A673 (cell line): Measurements from ENCODE around the gene ARFGAP1. TPM values are rescaled to one million over a fixed set of nuclear protein-coding genes. Genes with fewer than 3 reads are reported as not detected.

Experiments
- BruUV-seq: library from RNA; stranded (reverse); fragments of 400-500 nt; replicated peaks from 2 replicates; lab custom pipeline; 2021; lab: Mats Ljungman, UMichigan
- CTCF ChIA-PET: fragments of 300-600 bp; sonication (Branson Sonifier 250); formaldehyde crosslinking; loops from one replicate; lab custom pipeline; 2022; ENCODE audit warnings: antibody characterized with exemption; lab: Charles Lee
- POLR2A ChIA-PET: fragments of 300-600 bp; sonication (Branson Sonifier 250); formaldehyde crosslinking; loops from one replicate; lab custom pipeline; 2022; ENCODE audit warnings: antibody characterized with exemption; ENCODE audit not compliant: low non-redundant PET; lab: Charles Lee
- DNase-seq: peaks from one replicate; pipeline ENCODE4 v3.0.0-alpha.2; 2015; ENCODE audit warnings: low spot score
- H3K27ac ChIP-seq: fragments of 200-600 bp; sonication (generic); 2 replicates; pipeline ENCODE4 v1.5.1; 2016; ENCODE audit warnings: mixed run types, low read depth, mild to moderate bottlenecking, mixed read lengths, antibody characterized with exemption, low read length; ENCODE audit not compliant: poor library complexity, severe bottlenecking
- H3K27me3 ChIP-seq: fragments of 200-600 bp; sonication (generic); replicated peaks from 2 replicates; pipeline ENCODE4 v1.6.1; 2017; ENCODE audit warnings: mixed run types, low read depth, mild to moderate bottlenecking, mixed read lengths, antibody characterized with exemption, low read length; ENCODE audit not compliant: insufficient read depth, poor library complexity
- H3K36me3 ChIP-seq: fragments of 200-600 bp; sonication (generic); 2 replicates; pipeline ENCODE4 v1.6.1; 2016; ENCODE audit warnings: mixed run types, mild to moderate bottlenecking, mixed read lengths, antibody characterized with exemption, low read length; ENCODE audit not compliant: insufficient read depth, poor library complexity, severe bottlenecking
- H3K4me1 ChIP-seq: fragments of 200-600 bp; sonication (generic); 2 replicates; pipeline ENCODE4 v1.6.1; 2017; ENCODE audit warnings: mixed run types, mild to moderate bottlenecking, mixed read lengths, antibody characterized with exemption, low read length; ENCODE audit not compliant: insufficient read depth, poor library complexity, severe bottlenecking
- H3K4me3 ChIP-seq: fragments of 200-600 bp; sonication (generic); 2 replicates; pipeline ENCODE4 v1.5.1; 2016; ENCODE audit warnings: low read depth, mixed run types, mild to moderate bottlenecking, mixed read lengths, low read length; ENCODE audit not compliant: poor library complexity, severe bottlenecking
- H3K9me3 ChIP-seq: fragments of 200-600 bp; sonication (generic); 2 replicates; pipeline ENCODE4 v1.6.1; 2016; ENCODE audit warnings: mixed run types, low read depth, mild to moderate bottlenecking, mixed read lengths, antibody characterized with exemption, low read length; ENCODE audit not compliant: poor library complexity, severe bottlenecking
- EZH2 ChIP-seq: fragments of 200-600 bp; sonication (generic); IDR thresholded peaks from 2 replicates; pipeline ENCODE4 v1.6.1; 2017; ENCODE audit warnings: borderline replicate concordance, low read depth, mild to moderate bottlenecking, mixed read lengths, antibody characterized with exemption, low read length; ENCODE audit not compliant: poor library complexity, severe bottlenecking
- intact Hi-C: fragments of 100-400 bp; cut with micrococcal nuclease; formaldehyde crosslinking; loops from one replicate; pipeline ENCODE4 v1.10.0; 2022; ENCODE audit not compliant: unreplicated experiment
- total RNA-seq: library from RNA; stranded (reverse); gene quantifications from 2 replicates; pipeline ENCODE4 v1.2.3, GENCODE V29; 2021
- TF ChIP-seq, protein P1 (sequence below): fragments of 300-800, 200-600 bp; sonication (generic); conservative IDR thresholded peaks from 2 replicates; pipeline ENCODE4 v1.5.1; 2017; ENCODE audit warnings: low read depth, mild to moderate bottlenecking, antibody characterized with exemption, low read length, moderate library complexity, mixed read lengths

The ARFGAP1 gene
- total RNA-seq, 1 experiment from 2014 or later = 90.4 TPM

GRCh38 chr20:63312273-63312672, 39.7 kb downstream of the ARFGAP1 start:
- POLR2A ChIA-PET = no interaction called here
- BruUV-seq = no TSS peak

GRCh38 chr20:63312690-63313348, 40.2 kb downstream of the ARFGAP1 start:
- H3K4me1 ChIP-seq = no peaks in the 10 kb centered on the region
- ChIA-PET CTCF (no interaction called here), POLR2A (no interaction called here)
- no peak overlapping the region for H3K27ac ChIP-seq
- TF ChIP-seq, protein P1, sequence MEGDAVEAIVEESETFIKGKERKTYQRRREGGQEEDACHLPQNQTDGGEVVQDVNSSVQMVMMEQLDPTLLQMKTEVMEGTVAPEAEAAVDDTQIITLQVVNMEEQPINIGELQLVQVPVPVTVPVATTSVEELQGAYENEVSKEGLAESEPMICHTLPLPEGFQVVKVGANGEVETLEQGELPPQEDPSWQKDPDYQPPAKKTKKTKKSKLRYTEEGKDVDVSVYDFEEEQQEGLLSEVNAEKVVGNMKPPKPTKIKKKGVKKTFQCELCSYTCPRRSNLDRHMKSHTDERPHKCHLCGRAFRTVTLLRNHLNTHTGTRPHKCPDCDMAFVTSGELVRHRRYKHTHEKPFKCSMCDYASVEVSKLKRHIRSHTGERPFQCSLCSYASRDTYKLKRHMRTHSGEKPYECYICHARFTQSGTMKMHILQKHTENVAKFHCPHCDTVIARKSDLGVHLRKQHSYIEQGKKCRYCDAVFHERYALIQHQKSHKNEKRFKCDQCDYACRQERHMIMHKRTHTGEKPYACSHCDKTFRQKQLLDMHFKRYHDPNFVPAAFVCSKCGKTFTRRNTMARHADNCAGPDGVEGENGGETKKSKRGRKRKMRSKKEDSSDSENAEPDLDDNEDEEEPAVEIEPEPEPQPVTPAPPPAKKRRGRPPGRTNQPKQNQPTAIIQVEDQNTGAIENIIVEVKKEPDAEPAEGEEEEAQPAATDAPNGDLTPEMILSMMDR = no peak
- no peak for TF ChIP-seq EZH2
- no peaks in the 10 kb centered on the region for H3K36me3 ChIP-seq
- intact Hi-C loops = no loop called here
- no peak for DNase-seq
- H3K4me3 ChIP-seq = no peak overlapping the region
- H3K9me3 ChIP-seq = no peaks in the 10 kb centered on the region
- no peaks in the 10 kb centered on the region for H3K27me3 ChIP-seq
- BruUV-seq = no TSS peak

More at GRCh38 chr20:63312273-63312672, 39.7 kb downstream of the ARFGAP1 start:
- intact Hi-C loops = no loop called here
- Histone ChIP-seq H3K36me3 (no peaks in the 10 kb centered on the region), H3K27ac (no peak overlapping the region), H3K27me3 (no peaks in the 10 kb centered on the region), H3K4me1 (no peaks in the 10 kb centered on the region), H3K4me3 (no peak overlapping the region), H3K9me3 (no peaks in the 10 kb centered on the region)
- no peak for TF ChIP-seq EZH2
- TF ChIP-seq, protein P1 = no peak
- CTCF ChIA-PET = no interaction called here
- DNase-seq = no peak

DNA sequence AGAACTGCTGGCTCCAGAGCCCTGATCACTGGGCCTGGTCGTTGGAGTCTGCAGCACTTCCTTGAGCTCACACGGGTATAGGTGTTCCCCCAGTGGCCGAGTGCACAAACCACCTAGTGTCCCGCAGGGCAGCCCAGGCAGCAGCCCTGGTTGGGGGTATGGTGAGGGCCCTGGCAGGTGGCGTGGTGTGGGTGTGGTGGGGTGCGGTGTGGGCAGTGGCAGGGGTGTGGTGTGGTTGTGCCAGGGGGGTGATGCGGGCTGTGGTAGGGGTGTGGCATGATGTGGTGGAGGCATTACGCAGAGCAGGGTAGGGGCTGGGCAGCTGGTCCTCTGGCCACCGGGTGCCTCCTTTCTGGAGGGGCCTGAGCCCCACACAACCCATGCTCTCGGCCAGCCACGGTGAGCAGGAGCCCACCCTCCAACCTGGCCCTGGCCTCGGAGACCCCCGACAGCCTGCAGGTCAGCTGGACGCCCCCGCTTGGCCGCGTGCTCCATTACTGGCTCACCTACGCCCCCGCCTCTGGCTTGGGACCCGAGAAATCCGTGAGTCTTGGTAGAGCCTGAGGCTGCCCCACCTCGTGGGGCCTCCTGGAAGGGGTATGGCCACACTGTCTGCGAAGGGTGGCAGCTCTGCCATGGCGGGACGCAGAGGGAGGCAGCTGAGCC, 40.9 kb downstream of the ARFGAP1 start:
- H3K27me3 ChIP-seq = no peaks in the 10 kb centered on the region
- CTCF ChIA-PET = interaction anchor here (0.5 kb wide), 1 partner anchor 383 kb away, joined by 4 read pairs; no protein-coding TSS in a partner anchor
- intact Hi-C loops = no loop called here
- BruUV-seq = no TSS peak
- no peak for DNase-seq
- no peaks in the 10 kb centered on the region for H3K9me3 ChIP-seq
- no peaks in the 10 kb centered on the region for H3K36me3 ChIP-seq
- no peak overlapping the region for H3K27ac ChIP-seq
- POLR2A ChIA-PET = no interaction called here
- TF ChIP-seq EZH2 = no peak
- no peak overlapping the region for H3K4me3 ChIP-seq
- no peaks in the 10 kb centered on the region for H3K4me1 ChIP-seq
